Tibial nerve (tissue), 4 donors: ENCODE measurements around the gene MED15. TPM values are rescaled to one million over a fixed set of nuclear protein-coding genes. Genes with fewer than 3 reads are reported as not detected.
A peak's percentile ranks its signal among the peaks of the same experiment; 100 is the strongest.

Experiments used
- DNase-seq, 2 donors: peaks; one replicate each; pipeline ENCODE4 v3.0.0-alpha.2; 2019; ENCODE audit warnings: low spot score in 2 of 2
- H3K27ac ChIP-seq, 4 donors: fragments of 200-600 bp; sonication (generic) in 3 of 4; one replicate each; pipeline ENCODE4 v1.5.1; 2017 to 2019; ENCODE audit warnings: mild to moderate bottlenecking in 1 of 4
- H3K27me3 ChIP-seq, 2 donors: fragments of 200-600 bp; sonication (generic) in 1 of 2; one replicate each; pipeline versions ENCODE4 v1.5.1 to v1.6.0; 2017 to 2019
- H3K36me3 ChIP-seq, 3 donors: fragments of 200-600 bp; sonication (generic); one replicate each; pipeline ENCODE4 v1.5.1; 2018 to 2019
- H3K4me1 ChIP-seq, 4 donors: fragments of 200-600 bp; sonication (generic) in 3 of 4; one replicate each; pipeline ENCODE4 v1.5.1; 2017 to 2019
- H3K4me3 ChIP-seq, 4 donors: fragments of 200-600 bp; sonication (generic) in 3 of 4; one replicate each; pipeline ENCODE4 v1.5.1; 2017 to 2019; ENCODE audit warnings: mild to moderate bottlenecking in 1 of 4, moderate library complexity in 1 of 4
- H3K9me3 ChIP-seq, 4 donors: fragments of 200-600 bp; sonication (generic) in 3 of 4; one replicate each; pipeline ENCODE4 v1.5.1; 2017 to 2019
- CTCF ChIP-seq, 5 experiments: fragments of 200-600 bp in 3 of 5; fragments of 450-650 bp in 2 of 5; sonication (generic) in 3 of 5; IDR thresholded peaks; one replicate each; pipeline ENCODE4 v1.5.1; 2016 to 2019; ENCODE audit warnings: antibody characterized with exemption in 5 of 5, mild to moderate bottlenecking in 3 of 5, moderate library complexity in 2 of 5
- EP300 ChIP-seq, 2 donors: sonication (generic); formaldehyde crosslinking; IDR thresholded peaks; one replicate each; pipeline ENCODE4 v1.6.1; 2017; ENCODE audit warnings: antibody characterized with exemption in 2 of 2, mild to moderate bottlenecking in 1 of 2
- POLR2A ChIP-seq, 2 donors: fragments of 450-650 bp; IDR thresholded peaks; one replicate each; pipeline ENCODE4 v1.6.1; 2017; ENCODE audit warnings: antibody characterized with exemption in 2 of 2, mild to moderate bottlenecking in 2 of 2, moderate library complexity in 2 of 2
- WGBS, 2 donors: methylation state at CpG; one replicate each; pipeline ENCODE4 v1.1.5; 2018; 5-methylcytosine and 5-hydroxymethylcytosine counted together
- total RNA-seq, 4 donors: library from RNA; depleted of rRNA; stranded (reverse); fragments of >200 nt; gene quantifications; one replicate each; pipeline ENCODE4 v1.1.0, GENCODE V29; 2016

The MED15 gene
- total RNA-seq, 4 donors from 2014 or later, result 49.2 to 147 (median 102) TPM

GRCh38 chr22:20576445-20576816, 69.0 kb downstream of the MED15 start:
- Histone ChIP-seq H3K36me3 (peaks cover 6 to 98% (median 29%) of the 10 kb centered on the region in 3 donors), H3K4me1 (peaks cover 0 to 39% (median 11%) of the 10 kb centered on the region in 4 donors), H3K27ac (peak overlapping the region in 2 of 4 donors; percentile 7 to 52), H3K27me3 (no peaks in the 10 kb centered on the region), H3K4me3 (no peak overlapping the region), H3K9me3 (no peaks in the 10 kb centered on the region)
- WGBS, 2 donors, result 63 to 71% methylated on average over 3 of the region's 3 CpGs
- no peak for TF ChIP-seq EP300 (IDR thresholded peaks at IDR 0.05)
- no peak for TF ChIP-seq CTCF (IDR thresholded peaks at IDR 0.05)
- TF ChIP-seq POLR2A (IDR thresholded peaks at IDR 0.05), result no peak
- DNase-seq, result no peak

- no peak for TF ChIP-seq POLR2A (IDR thresholded peaks at IDR 0.05)
- no peak for TF ChIP-seq EP300 (IDR thresholded peaks at IDR 0.05)
- TF ChIP-seq CTCF (IDR thresholded peaks at IDR 0.05), result no peak
- WGBS, 2 donors, result 29 to 33% methylated on average over 1 of the region's 1 CpG
- Histone ChIP-seq H3K4me3 (no peak overlapping the region), H3K36me3 (peaks cover 6 to 98% (median 28%) of the 10 kb centered on the region in 3 donors), H3K4me1 (peaks cover 0 to 39% (median 11%) of the 10 kb centered on the region in 4 donors), H3K27me3 (no peaks in the 10 kb centered on the region), H3K27ac (peak overlapping the region; percentile 7 to 60 (median 46)), H3K9me3 (no peaks in the 10 kb centered on the region)
- no peak for DNase-seq
These were observed 69.6 kb downstream of the MED15 start for GRCh38 chr22:20577045-20577444.

- 67 to 74% methylated on average over 8 of the region's 8 CpGs for WGBS, 2 donors
- no peak for TF ChIP-seq POLR2A (IDR thresholded peaks at IDR 0.05)
- TF ChIP-seq CTCF (IDR thresholded peaks at IDR 0.05), result no peak
- TF ChIP-seq EP300 (IDR thresholded peaks at IDR 0.05), result no peak
- H3K27me3 ChIP-seq, result no peaks in the 10 kb centered on the region
- no peaks in the 10 kb centered on the region for H3K9me3 ChIP-seq
- peaks cover 6 to 98% (median 23%) of the 10 kb centered on the region in 3 donors for H3K36me3 ChIP-seq
- peak overlapping the region in 3 of 4 donors; percentile 41 to 60 (median 52) for H3K27ac ChIP-seq
- no peak overlapping the region for H3K4me3 ChIP-seq
- H3K4me1 ChIP-seq, result peaks cover 0 to 39% (median 11%) of the 10 kb centered on the region in 4 donors
- DNase-seq, result peak in 1 of 2 donors; percentile 28
These were observed 70.2 kb downstream of the MED15 start for GRCh38 chr22:20577549-20577975.

- WGBS, 2 donors, result 69 to 89% methylated on average over 6 to 7 of the region's 7 CpGs
- no peak for DNase-seq
- H3K27me3 ChIP-seq, result no peaks in the 10 kb centered on the region
- TF ChIP-seq EP300 (IDR thresholded peaks at IDR 0.05) (no peak), CTCF (IDR thresholded peaks at IDR 0.05) (no peak), POLR2A (IDR thresholded peaks at IDR 0.05) (no peak)
- no peak overlapping the region for H3K27ac ChIP-seq
- H3K36me3 ChIP-seq, result peaks cover 6 to 98% (median 27%) of the 10 kb centered on the region in 3 donors
- H3K9me3 ChIP-seq, result no peaks in the 10 kb centered on the region
- peaks cover 0 to 39% (median 11%) of the 10 kb centered on the region in 4 donors for H3K4me1 ChIP-seq
- no peak overlapping the region for H3K4me3 ChIP-seq
These were observed 70.8 kb downstream of the MED15 start for GRCh38 chr22:20578192-20578591.

DNA sequence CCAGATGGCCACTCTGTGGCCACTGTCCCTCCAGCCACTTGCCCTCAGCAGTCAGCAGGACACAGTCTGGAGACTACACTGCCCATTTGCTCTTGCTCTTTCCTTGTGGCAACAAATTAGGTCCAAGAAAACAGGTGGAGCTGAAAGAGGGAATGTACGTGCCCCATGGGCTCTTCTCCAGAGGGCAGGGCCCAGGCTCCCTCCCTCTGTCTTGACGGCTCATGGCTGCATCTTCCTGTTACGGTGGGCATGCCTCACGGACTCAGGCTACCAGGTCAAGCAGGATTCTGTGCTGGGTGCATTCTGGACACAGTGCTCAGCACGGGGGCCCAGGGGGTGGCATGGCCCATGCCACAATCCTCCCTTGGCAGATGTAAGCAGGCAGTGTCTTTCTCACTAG, 71.3 kb downstream of the MED15 start:
- DNase-seq, result no peak
- WGBS, 2 donors, result 78% methylated on average over 5 of the region's 5 CpGs
- Histone ChIP-seq H3K9me3 (no peaks in the 10 kb centered on the region), H3K4me1 (peaks cover 0 to 39% (median 11%) of the 10 kb centered on the region in 4 donors), H3K36me3 (peaks cover 6 to 98% (median 27%) of the 10 kb centered on the region in 3 donors), H3K4me3 (no peak overlapping the region), H3K27me3 (no peaks in the 10 kb centered on the region), H3K27ac (no peak overlapping the region)
- TF ChIP-seq CTCF (IDR thresholded peaks at IDR 0.05) (no peak), POLR2A (IDR thresholded peaks at IDR 0.05) (no peak), EP300 (IDR thresholded peaks at IDR 0.05) (no peak)
